Measurements from ENCODE around the gene TCL1B.
"Not testable (repeated sequence)": the region's sequence is repeated elsewhere in the genome, so short reads cannot be mapped to it uniquely, and the experiment has no call there.

Gene TCL1B

GRCh38 chr14:95707327-95707726 lies 21.1 kb downstream of the TCL1B start:
- DNase-seq, result no peak

- no peak for DNase-seq
Measured at GRCh38 chr14:95710106-95710505, 23.9 kb downstream of the TCL1B start.

- no peak for DNase-seq
Measured at GRCh38 chr14:95711476-95712176, 25.4 kb downstream of the TCL1B start.

- no peak for DNase-seq
Measured at GRCh38 chr14:95712398-95712797, 26.2 kb downstream of the TCL1B start.

GRCh38 chr14:95713596-95714371 lies 27.6 kb downstream of the TCL1B start, which contains the start of gene TCL1A:
TCL1A (minus strand) TSS chr14:95714125; CDS start chr14:95714066, 59 bp downstream.
- DNase-seq, result no peak

GRCh38 chr14:95722525-95723190 lies 36.4 kb downstream of the TCL1B start:
- DNase-seq, result no peak

- no peak for DNase-seq
Measured at GRCh38 chr14:95725685-95726336, 39.6 kb downstream of the TCL1B start.

- DNase-seq, result no peak
Measured at GRCh38 chr14:95727056-95727700, 41.0 kb downstream of the TCL1B start.

GRCh38 chr14:95729402-95730028 lies 43.3 kb downstream of the TCL1B start:
- not testable (repeated sequence) for DNase-seq

GRCh38 chr14:95730126-95730525 lies 43.9 kb downstream of the TCL1B start:
- DNase-seq, result no peak

GRCh38 chr14:95733212-95733611 lies 47.0 kb downstream of the TCL1B start:
- no peak for DNase-seq

GRCh38 chr14:95739356-95739755 lies 53.1 kb downstream of the TCL1B start:
- no peak for DNase-seq

GRCh38 chr14:95741038-95741490 lies 54.8 kb downstream of the TCL1B start:
- peak; percentile 25 for DNase-seq

GRCh38 chr14:95741781-95742180 lies 55.6 kb downstream of the TCL1B start:
- DNase-seq, result no peak

Measured in EL (cell line).